ENCODE data around the gene TLR3.

- TF ChIP-seq CTCF (IDR thresholded peaks at IDR 0.05 in 4 of 5, conservative IDR thresholded peaks at IDR 0.05 in 1 of 5) (no peak), POLR2A (IDR thresholded peaks at IDR 0.05) (no peak)
Measured at GRCh38 chr4:186030399-186030775, 38.6 kb upstream of the TLR3 start.

Measured in gastrocnemius medialis (tissue), 4 donors.